Measurements from ENCODE around the gene CCDC78.

- TF ChIP-seq POLR2AphosphoS5 (IDR thresholded peaks at IDR 0.05; ENCODE audit: low read depth, low read length) (no peak), POLR2A (IDR thresholded peaks at IDR 0.05; ENCODE audit: low read depth, low read length) (no peak), PAX5 (IDR thresholded peaks at IDR 0.05; ENCODE audit: insufficient read depth, low read length, severe bottlenecking) (no peak), TAF1 (IDR thresholded peaks at IDR 0.05; ENCODE audit: low read depth, low read length) (no peak), SPI1 (IDR thresholded peaks at IDR 0.05; ENCODE audit: low read depth, low read length) (no peak)
Measured at GRCh38 chr16:743794-744500, 17.7 kb upstream of the CCDC78 start.
